Gastroesophageal sphincter (tissue), 4 donors: Measurements from ENCODE around the gene OSR1. TPM values are rescaled to one million over a fixed set of nuclear protein-coding genes. Genes with fewer than 3 reads are reported as not detected.

Source experiments
- ATAC-seq: fragments of 150-250 bp; one replicate; pipeline ENCODE4 v1.9.1; 2016; ENCODE audit warnings: mild to moderate bottlenecking, moderate library complexity
- H3K27ac ChIP-seq, 4 donors: fragments of 200-600 bp; sonication (generic) in 3 of 4; 1 replicate in 3 of 4; 2 replicates in 1 of 4; pipeline ENCODE4 v1.5.1; 2016 to 2019
- H3K27me3 ChIP-seq: fragments of 200-600 bp; sonication (generic); one replicate; pipeline ENCODE4 v1.5.1; 2019
- H3K36me3 ChIP-seq, 2 donors: fragments of 200-600 bp; sonication (generic); one replicate each; pipeline ENCODE4 v1.5.1; 2019; ENCODE audit warnings: control low read depth in 1 of 2
- H3K4me1 ChIP-seq, 3 donors: fragments of 200-600 bp; sonication (generic); 1 replicate in 2 of 3; 2 replicates in 1 of 3; pipeline ENCODE4 v1.5.1; 2016 to 2019; ENCODE audit warnings: control low read depth in 2 of 3
- H3K4me3 ChIP-seq, 2 donors: fragments of 200-600 bp; sonication (generic); one replicate each; pipeline ENCODE4 v1.5.1; 2019; ENCODE audit warnings: mild to moderate bottlenecking in 1 of 2, moderate library complexity in 1 of 2
- H3K9me3 ChIP-seq, 3 donors: fragments of 200-600 bp; sonication (generic); one replicate each; pipeline ENCODE4 v1.5.1; 2017 to 2019; ENCODE audit warnings: control low read depth in 2 of 3
- CTCF ChIP-seq, 4 experiments: fragments of 200-600 bp in 2 of 4; fragments of 450-650 bp in 2 of 4; sonication (generic) in 1 of 4; IDR thresholded peaks; one replicate each; pipeline ENCODE4 v1.5.1; 2017 to 2019; ENCODE audit warnings: antibody characterized with exemption in 4 of 4, mild to moderate bottlenecking in 2 of 4, moderate library complexity in 2 of 4
- EP300 ChIP-seq: sonication (generic); formaldehyde crosslinking; IDR thresholded peaks from one replicate; pipeline ENCODE4 v1.6.1; 2017; ENCODE audit warnings: antibody characterized with exemption, mild to moderate bottlenecking
- POLR2A ChIP-seq, 2 donors: fragments of 450-650 bp; IDR thresholded peaks; one replicate each; pipeline ENCODE4 v1.6.1; 2017; ENCODE audit warnings: antibody characterized with exemption in 2 of 2, mild to moderate bottlenecking in 2 of 2, moderate library complexity in 1 of 2
- POLR2AphosphoS5 ChIP-seq: sonication (generic); formaldehyde crosslinking; IDR thresholded peaks from one replicate; pipeline ENCODE4 v1.6.1; 2017; ENCODE audit warnings: antibody characterized with exemption
- WGBS, 2 donors: methylation state at CpG; one replicate each; pipeline ENCODE4 v1.1.5; 2018; ENCODE audit warnings: low coverage in 1 of 2; 5-methylcytosine and 5-hydroxymethylcytosine counted together
- small RNA-seq, 4 donors: library from RNA; depleted of rRNA; stranded (forward); fragments of <200 nt; gene quantifications; one replicate each; pipeline ENCODE3, GENCODE V24; 2016
- total RNA-seq, 4 donors: library from RNA; depleted of rRNA; stranded (reverse); fragments of >200 nt; gene quantifications; one replicate each; pipeline ENCODE4 v1.1.0, GENCODE V29; 2016

Gene OSR1
- total RNA-seq, 4 donors from 2014 or later = 30.7 to 75.0 (median 50.7) TPM

- TF ChIP-seq POLR2A (IDR thresholded peaks at IDR 0.05) = no peak
- no peak for TF ChIP-seq EP300
- TF ChIP-seq CTCF (IDR thresholded peaks at IDR 0.05) = no peak
- TF ChIP-seq POLR2AphosphoS5 = no peak
- 90 to 95% methylated on average over 4 of the region's 4 CpGs for WGBS, 2 donors
- no peaks in the 10 kb centered on the region for H3K36me3 ChIP-seq
Measured at GRCh38 chr2:19301706-19302105, 56.7 kb downstream of the OSR1 start.

More at GRCh38 chr2:19301706-19302105, 56.7 kb downstream of the OSR1 start:
- no peak for ATAC-seq
- Histone ChIP-seq H3K9me3 (no peaks in the 10 kb centered on the region), H3K4me1 (peaks cover 0 to 16% (median 3%) of the 10 kb centered on the region in 3 donors), H3K27ac (no peak overlapping the region), H3K27me3 (no peaks in the 10 kb centered on the region), H3K4me3 (no peak overlapping the region)

Small RNA genes within 50 kb of the gene (small RNA-seq; reads per million reads assigned to genes)
- 0 to 0.72 (median 0) reads per million in 4 donors for gene MIR4757
